WTC11 (cell line): ENCODE measurements around the gene PHLDB2.

Experiments
- ATF6 ChIP-seq: sonication (generic); formaldehyde crosslinking; IDR thresholded peaks from 2 replicates; pipeline ENCODE4 v1.8.1; 2023; ENCODE audit warnings: mild to moderate bottlenecking, missing genetic modification reagents
- TF ChIP-seq, protein P1 (sequence below): sonication (generic); formaldehyde crosslinking; IDR thresholded peaks from 2 replicates; pipeline ENCODE4 v1.8.0; 2022; ENCODE audit warnings: mild to moderate bottlenecking, missing genetic modification reagents
- TF ChIP-seq, protein P2 (sequence below): fragments of 200-600 bp; IDR thresholded peaks from 2 replicates; pipeline ENCODE4 v1.8.0; 2022; ENCODE audit warnings: antibody characterized with exemption

GRCh38 chr3:111923095-111923771, 64.2 kb downstream of the PHLDB2 start:
- TF ChIP-seq ATF6, result no peak
- TF ChIP-seq, protein P1, sequence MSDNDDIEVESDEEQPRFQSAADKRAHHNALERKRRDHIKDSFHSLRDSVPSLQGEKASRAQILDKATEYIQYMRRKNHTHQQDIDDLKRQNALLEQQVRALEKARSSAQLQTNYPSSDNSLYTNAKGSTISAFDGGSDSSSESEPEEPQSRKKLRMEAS, result no peak
- TF ChIP-seq, protein P2, sequence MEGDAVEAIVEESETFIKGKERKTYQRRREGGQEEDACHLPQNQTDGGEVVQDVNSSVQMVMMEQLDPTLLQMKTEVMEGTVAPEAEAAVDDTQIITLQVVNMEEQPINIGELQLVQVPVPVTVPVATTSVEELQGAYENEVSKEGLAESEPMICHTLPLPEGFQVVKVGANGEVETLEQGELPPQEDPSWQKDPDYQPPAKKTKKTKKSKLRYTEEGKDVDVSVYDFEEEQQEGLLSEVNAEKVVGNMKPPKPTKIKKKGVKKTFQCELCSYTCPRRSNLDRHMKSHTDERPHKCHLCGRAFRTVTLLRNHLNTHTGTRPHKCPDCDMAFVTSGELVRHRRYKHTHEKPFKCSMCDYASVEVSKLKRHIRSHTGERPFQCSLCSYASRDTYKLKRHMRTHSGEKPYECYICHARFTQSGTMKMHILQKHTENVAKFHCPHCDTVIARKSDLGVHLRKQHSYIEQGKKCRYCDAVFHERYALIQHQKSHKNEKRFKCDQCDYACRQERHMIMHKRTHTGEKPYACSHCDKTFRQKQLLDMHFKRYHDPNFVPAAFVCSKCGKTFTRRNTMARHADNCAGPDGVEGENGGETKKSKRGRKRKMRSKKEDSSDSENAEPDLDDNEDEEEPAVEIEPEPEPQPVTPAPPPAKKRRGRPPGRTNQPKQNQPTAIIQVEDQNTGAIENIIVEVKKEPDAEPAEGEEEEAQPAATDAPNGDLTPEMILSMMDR, result no peak
